ENCODE measurements around the gene KRT16.

DNA sequence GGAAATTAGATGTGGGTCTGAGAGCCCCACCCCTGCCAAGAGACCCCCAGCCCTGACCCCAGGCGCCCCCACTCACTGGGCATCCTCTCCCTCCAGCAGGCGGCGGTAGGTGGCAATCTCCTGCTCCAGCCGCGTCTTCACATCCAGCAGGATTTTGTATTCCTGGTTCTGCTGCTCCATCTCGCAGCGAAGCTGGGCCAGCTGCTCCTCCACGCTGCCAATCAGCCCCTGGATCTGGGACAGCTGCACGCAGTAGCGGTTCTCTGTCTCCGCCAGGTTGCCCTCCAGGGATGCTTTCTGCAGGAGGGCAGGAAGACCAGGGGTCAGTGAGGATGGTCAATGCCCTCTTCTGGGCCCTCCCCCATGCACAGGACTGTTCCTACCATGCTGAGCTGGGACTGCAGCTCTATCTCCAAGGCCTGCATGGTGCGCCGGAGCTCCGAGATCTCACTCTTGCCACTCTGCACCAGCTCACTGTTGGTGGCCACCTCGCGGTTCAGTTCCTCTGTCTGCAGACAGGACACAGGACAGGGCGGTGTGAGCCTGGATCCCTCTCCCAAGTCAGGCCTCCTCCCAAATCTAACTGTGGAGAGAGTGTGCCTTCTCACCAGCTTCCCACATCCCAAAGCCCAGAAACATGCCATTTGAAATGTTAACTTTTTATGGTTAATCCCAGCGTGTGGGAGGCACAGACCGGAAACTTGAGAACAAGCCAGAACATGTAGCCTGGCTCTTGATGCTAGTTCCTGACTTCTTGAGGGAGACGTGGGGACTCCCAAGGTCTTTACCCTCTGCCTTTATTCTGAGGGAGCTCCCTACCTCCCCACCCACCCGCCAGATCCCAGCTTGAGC is 8.2 kb upstream of the KRT16 start:
- TF ChIP-seq, protein P1, sequence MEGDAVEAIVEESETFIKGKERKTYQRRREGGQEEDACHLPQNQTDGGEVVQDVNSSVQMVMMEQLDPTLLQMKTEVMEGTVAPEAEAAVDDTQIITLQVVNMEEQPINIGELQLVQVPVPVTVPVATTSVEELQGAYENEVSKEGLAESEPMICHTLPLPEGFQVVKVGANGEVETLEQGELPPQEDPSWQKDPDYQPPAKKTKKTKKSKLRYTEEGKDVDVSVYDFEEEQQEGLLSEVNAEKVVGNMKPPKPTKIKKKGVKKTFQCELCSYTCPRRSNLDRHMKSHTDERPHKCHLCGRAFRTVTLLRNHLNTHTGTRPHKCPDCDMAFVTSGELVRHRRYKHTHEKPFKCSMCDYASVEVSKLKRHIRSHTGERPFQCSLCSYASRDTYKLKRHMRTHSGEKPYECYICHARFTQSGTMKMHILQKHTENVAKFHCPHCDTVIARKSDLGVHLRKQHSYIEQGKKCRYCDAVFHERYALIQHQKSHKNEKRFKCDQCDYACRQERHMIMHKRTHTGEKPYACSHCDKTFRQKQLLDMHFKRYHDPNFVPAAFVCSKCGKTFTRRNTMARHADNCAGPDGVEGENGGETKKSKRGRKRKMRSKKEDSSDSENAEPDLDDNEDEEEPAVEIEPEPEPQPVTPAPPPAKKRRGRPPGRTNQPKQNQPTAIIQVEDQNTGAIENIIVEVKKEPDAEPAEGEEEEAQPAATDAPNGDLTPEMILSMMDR (IDR thresholded peaks at IDR 0.05): no peak
- no peak for TF ChIP-seq POLR2A (IDR thresholded peaks at IDR 0.05)

Data from stomach (tissue), 4 donors.